GM21737 (cell line): ENCODE results near the gene OLFML3.
"Not testable (repeated sequence)": the region's sequence is repeated elsewhere in the genome, so short reads cannot be mapped to it uniquely, and the experiment has no call there.

Experiments
- ATAC-seq: cut with Tn5 transposase; IDR thresholded peaks from one replicate; pipeline ENCODE4 v1.9.1; 2021; ENCODE audit warnings: mild to moderate bottlenecking, moderate library complexity; ENCODE audit not compliant: unreplicated experiment

The OLFML3 gene

DNA sequence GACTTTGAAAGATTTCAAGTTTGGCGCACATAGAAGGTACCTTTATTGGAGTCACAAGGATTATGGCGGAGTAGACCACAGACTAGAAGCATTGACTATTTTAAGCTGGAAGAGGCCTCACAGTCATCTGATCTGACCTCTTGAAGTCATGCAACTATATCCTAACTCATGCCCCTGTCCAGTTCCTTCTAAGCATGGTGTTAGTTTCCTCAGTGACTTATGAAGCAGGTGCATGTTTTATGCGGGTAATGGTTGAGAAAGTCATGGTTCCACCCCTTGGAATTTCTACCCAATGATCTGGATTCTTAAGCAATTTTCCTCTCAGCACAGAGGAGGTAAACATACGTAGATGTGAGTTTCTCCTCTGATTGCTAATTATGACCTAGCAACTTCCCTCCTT lies 11.7 kb downstream of the OLFML3 start:
- ATAC-seq, result no peak

DNA sequence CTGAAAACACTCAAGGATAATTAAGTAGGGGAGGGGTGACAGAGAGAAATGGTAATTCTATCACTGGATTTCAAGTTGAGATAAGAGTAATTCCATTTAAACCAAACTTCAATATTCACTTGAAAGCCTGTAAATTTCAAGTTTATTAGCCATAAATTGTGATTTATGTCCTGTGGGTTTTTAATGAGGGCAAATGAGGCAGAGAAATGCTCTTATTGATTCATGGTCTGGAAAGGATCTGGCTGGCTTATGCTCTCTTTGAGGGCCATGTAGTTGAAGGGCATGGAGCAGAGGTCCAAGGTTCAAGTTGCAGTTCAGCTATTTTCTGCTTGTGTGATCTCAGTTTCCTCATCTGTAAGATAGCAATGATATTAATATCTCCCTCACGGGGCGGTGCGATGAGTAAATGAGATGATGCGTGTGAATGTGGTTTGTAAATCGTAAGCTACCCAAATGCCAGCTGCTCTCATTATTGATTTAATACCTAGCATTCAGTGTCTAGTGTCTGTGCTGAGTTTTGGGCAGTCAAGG lies 12.3 kb downstream of the OLFML3 start:
- no peak for ATAC-seq

DNA sequence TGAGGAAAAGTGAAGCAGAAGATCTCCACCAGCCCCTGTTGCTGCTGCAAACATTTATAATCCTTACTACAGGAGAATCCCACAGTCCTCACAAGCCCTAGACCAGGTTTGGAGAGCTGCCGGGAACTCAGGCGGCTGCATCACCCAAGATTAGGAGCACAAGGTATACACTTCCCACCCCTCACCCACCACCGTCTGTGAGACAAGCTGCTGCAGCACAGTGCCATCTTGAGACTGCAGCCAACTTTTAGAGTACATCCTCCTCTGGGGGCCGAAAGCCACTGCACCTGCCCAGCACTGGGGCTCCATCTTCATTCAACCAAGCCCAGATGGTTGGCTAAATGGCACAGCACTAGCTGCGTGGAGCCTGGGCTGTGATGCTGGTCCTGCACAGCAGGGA lies 13.8 kb downstream of the OLFML3 start:
- no peak for ATAC-seq

DNA sequence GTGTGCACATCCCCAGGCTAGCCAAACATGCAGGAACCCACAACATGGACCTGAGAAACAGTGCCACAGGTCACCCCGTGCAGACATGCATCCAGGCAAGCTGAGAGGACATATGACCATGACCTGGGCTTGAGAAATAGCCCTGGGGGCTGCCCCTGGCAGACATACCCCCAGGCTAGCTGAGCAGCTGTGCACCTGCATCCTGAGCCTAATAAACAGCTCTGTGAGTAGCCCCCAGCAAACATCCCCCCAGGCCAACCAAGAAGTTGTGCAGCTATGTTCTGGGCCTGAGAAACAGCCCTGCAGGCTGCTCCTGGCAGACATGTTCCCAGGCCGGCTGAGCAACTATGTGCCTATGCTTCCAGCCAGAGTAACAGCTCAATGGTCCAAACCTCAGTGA lies 14.5 kb downstream of the OLFML3 start:
- no peak for ATAC-seq

DNA sequence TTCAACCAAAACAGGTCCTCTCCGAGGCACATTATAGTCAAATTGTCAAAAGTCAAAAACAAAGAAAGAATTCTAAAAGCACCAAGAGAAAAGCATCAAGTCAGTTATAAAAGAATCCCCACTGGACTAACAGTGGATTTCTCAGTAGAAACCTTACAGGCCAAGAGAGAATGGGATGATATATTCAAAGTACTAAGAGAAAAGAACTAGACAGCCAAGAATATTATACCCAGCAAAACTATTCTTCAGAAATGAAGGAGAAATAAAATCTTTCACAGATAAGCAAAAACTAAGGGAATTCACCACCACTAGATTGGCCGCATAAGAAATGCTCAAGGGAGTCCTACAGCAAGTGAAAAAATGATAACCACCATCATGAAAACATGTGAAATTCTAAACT lies 16.1 kb downstream of the OLFML3 start:
- no peak for ATAC-seq

DNA sequence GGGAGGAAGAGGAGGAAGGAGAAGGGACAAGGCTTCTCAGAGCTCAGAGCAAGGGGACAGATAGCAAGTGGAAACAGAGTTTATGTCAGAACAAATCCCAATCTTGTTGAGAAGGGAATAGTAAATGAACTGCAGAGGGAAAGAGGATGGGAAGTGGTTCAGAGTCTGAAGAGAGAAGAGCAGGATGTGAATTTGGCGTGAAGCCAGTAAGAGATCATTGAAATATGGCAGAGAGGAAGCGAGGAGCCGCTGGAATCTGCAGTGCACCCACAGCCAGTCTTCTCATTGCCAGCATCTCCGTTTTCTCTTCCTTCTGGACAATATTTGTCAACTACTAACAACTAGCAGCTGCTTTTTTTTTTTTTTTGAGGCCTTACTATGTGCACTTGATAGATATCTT lies 19.1 kb downstream of the OLFML3 start:
- no peak for ATAC-seq

DNA sequence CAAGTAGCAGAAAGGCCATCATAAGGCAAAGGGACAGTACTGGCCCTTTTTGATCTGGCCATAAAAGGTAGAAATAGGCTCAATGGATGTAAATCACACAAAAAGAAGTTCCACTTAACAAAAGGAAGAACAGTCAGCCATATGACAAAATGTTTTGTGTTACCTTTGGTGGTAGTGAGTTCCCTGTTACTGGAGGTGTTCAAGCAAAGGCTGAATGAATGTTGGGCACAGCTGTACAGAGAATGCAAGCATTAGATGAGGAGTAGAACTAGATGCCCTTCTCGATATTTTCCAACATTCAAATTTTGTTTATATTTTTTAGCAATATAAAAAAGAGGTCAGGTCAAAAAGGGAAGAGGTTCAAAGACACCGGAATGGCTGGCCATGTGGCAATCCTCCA lies 20.0 kb downstream of the OLFML3 start:
- ATAC-seq, result no peak

DNA sequence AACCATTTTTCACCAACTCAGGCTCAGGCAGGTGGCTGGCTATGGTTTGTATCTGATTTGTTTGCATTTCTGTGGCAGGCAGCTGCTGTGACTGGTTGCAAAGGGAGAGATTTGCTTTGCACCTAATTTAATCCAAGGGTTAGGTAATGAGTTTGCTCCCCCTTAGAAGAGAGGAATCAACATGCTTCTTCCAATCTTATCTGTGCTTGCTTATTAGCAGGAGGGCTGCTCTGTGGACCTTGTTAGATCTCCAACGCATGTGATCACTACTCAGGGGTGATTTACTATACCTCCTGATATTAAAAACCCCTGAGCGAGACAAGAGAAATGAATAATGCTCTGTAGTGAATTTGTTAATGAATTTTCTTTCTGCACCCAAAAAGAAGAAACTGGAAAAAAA lies 20.5 kb downstream of the OLFML3 start:
- ATAC-seq, result no peak

DNA sequence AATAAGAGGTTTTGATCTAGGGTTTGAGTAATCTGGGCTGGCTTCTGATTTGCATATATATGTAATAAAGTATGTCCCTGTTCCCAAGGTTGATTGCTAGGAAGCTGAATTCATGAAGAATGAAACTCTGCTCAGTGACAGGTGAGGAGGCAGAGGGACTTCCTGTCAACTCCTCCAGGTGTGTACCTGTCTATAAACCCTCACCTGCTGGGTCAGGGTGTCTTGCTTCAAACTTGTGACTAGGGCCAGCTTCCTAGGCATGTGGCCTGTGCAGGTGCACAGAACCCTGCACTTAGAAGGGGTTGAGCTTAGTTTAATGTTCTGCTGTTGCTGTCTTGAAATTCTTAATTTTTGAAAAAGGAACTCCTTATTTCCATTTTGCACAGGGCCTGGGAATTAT lies 21.1 kb downstream of the OLFML3 start:
- ATAC-seq, result no peak

DNA sequence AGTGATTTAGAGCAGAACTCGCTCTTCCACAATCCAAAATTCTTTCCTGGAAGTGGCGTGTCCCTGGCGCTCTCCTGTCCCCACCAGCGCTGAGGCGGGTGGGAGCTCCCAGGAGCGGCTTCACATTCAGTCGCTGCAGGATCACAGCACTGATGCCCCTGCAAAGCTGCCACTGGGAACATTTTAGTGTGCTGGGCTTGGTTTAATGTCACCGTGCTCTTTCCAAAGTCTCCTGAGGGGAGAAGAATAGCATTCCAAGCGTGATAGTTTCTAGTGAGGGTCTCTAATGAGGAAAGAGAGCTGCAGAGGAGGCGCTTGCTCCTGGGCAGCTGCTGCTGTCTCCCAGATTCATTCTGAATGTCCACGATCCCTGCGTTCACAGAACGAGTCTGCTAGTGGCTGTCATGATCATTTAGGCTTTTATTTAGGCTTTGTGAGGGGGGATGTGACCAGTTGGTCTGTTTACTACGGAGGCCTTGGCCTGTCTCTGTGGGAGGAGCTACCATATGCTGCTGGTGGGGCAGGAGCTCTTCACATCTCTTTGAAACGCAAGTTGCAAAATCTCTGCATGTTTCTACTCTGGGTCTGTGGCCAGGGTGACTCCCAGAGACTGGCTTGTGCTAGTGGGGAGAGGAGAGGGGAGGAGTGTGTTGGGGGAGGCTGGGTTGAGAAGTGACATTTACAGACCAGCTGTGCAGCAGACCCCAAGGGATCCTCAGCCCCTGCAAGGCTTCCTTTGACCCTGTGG lies 23.4 kb downstream of the OLFML3 start:
- no peak for ATAC-seq

DNA sequence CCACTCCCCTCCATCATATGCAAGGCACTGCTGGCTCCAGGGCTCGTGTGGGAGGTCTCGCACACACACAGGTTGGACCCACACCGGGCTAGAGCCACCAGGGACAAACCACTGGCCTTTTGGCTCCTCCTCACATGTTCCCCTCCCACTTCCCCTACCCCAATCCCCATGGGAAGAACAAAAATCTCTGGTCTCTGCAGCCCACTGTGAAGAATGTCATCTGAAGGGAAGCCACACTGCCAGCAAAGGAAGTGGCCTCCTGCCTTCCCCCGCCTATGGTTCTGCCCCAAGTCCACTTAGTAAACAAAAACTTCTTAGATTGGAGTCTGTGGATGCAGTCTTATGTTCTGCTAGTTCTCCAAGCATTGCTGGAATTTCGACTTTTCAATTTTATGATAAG lies 24.2 kb downstream of the OLFML3 start:
- ATAC-seq, result no peak

DNA sequence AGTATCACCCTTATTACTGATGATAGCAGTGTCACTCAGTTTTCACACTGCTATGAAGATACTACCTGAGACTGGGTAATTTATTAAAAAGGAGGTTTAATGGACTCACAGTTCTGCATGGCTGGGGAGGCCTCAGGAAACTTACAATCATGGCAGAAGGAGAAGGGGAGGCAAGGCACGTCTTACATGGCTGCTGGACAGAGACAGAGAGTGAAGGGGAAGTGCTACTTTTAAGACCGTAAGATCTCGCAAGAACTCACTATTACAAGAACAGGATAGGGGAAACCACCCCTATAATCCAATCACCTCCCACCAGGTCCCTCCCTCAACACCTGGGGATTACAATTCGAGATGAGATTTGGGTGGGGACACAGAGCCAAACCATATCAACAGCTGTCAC lies 27.6 kb downstream of the OLFML3 start:
- not testable (repeated sequence) for ATAC-seq

DNA sequence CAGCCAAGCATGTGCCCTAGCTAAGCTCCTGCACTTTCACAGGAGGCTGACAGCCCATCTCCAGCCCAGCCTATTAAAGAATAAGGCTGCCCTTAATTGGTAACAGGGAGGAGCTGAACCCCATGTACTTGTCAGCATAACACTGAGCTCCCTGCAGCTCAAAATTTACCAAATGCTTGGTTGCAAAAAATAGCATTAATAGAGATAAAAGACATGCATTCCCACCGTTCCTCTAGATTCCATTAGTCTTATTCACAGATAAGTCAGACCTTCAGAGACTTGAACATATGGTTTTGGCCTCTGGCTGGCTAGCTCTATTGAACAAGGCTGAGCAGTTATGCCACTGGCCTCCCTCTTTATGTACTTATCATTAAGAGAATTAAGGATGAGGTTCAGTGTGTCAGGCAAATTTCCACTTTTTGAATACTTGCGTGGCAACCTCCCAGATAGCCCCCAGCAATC lies 29.2 kb downstream of the OLFML3 start:
- ATAC-seq, result no peak

DNA sequence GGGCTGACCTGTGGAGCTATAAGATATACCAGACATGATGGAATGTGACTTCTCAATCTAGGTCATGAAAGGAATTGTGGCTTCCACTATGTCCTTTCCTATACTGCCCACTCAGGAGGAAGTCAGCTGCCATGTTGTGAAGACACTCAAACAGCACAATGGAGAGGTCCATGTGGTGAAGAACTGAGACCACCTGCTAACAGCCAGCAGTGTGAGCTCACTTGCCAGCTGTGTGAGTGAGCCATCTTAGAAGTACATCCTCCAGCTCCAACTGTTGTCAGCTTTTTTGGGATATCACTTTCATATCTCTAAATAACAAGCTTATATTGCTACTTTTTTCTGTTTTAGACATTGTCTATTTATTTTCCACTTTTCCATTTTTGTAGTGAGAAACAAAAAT lies 29.7 kb downstream of the OLFML3 start:
- no peak for ATAC-seq

DNA sequence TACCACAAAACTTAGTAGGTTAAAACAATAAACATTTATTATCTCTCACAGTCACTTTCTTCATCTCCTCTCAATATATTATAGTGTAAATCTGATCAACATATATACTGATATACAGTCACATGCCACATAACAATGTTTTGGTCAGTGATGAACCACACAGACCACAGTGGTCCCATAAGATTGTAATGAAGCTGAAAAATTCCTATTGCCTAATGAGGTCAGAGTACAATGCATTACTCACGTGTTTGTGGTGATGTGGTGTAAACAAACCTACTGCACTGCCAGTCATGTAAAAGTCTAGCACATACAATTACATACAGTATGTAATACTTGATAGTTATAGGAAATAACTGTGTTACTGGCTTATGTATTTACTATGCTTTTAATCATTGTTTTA lies 30.1 kb downstream of the OLFML3 start:
- no peak for ATAC-seq

DNA sequence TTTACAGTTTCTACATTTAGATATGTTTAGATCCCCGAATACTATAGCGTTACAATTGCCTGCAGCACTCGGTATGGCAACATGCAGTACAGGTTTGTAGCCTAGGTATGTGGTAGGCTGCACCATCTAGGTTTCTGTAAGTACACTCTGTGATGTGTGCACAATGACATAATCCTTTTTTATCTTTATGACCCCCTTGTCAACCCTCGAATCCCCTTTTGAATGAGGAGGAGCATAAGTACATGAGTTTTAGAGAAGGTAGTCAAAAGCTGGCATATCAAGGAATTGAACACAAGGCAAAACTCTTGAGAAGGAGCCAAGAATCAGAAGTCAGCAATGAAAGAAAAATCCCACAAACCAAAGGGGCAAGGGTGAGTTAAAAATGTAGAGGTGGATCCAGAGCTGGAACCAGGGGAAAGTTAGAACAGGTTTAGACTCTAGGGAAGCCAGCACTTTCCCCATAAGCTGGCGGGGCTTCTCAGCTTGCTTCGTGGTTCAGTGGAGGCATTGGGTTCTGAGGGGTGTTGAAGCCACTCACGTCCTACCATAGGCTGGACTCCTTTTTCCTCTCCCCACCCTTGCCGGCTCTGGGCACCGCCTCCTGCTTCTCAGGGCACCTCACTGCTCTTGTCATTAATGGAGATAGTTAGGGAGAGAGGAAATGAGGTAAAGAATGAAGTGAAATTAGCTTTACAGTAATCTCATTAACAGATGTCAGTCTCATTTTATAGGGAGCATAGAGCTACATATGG lies 31.3 kb downstream of the OLFML3 start:
- no peak for ATAC-seq

DNA sequence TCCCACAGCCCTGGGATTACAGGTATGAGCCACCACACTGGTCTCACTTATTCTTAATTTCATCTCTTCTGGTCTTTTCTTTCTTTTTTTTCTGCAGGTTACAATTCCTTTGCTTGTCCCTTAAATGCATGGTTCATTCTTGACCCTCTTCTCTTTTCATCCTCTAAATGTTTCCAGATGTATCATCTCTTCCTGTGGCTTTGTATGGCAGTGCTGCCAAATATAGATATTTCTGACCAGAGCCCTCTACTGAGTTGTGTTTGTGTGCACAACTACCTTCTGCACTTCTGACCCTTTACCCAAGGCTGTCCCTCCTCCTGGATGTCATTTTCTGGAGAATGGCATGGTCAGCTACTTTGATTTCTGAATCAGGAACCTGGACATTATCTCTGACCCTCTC lies 32.5 kb downstream of the OLFML3 start:
- no peak for ATAC-seq

DNA sequence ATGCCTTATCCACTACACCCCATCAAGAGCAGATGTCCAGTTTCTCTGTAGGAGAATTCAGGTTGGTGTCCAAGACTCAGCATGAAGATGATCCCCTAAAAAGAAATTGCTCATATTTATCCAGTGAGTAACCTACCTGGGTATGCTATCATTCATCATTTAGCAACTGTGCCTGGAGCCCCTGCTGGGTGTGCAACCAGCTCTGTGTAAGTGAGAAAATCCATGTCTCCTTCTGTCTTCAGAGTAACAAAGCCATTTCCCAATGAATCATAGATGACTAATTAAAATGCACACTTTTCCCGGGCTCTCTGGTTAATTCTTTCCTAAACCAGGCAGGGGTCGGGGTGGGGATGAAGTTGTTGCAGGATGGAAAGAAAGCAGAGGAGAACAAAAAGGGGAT lies 35.8 kb downstream of the OLFML3 start:
- ATAC-seq, result no peak

DNA sequence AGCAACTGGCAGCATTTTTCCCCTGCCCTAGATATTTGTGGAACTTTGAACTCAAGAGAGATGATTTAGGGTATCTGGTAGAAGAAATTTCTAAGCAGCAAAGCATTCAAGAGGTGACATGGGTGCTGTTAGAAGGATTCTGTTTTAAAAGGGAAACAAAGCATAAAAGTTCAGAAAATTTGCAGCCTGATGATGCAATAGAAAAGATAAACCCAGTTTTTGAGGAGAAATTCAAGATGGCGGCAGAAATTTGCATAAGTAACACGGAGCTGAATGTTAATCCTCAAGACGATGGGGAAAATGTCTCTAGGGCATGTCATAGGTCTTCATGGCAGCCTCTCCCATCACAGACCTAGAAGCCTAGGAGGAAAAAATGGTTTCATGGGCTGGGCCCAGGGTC lies 40.5 kb downstream of the OLFML3 start:
- ATAC-seq, result not testable (repeated sequence)

DNA sequence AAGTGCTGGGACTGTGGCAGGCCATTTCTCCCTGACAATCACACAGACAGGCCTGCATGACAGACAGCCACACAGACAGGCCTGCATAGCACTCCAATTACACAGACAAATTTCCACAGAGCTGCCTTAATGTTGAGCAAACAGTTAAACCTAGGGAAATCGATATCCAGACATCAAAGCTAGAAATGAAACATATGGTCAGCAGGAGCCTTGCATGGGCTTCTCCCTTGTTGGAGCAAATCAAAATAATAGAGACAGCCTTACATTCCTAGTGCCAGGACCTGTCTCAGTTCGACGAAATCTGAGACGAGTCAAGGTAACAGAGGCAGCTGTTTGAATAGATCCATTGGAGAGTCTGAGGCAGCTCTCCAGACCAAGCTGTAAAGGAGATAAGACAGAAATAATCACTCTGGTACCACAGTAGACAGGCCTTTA lies 42.4 kb downstream of the OLFML3 start:
- ATAC-seq, result no peak

DNA sequence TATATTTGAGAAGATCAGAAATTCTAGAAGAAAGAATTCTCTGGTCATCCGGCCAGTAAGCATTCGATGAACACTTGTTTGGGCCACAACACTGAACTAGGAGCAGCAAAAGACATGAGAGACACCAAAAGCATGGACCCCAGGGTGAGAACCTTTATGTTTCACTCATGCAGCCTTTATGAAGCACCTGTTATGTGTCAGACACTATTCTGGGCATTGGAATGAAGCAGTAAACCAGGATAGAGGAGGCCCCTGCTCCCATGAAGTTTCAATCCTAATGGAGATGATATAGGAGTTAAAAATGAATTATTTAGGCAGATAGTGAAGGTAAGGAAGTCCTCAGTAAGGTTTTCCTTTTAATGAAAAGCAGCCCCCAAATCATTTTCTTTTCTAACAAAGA lies 43.6 kb downstream of the OLFML3 start:
- no peak for ATAC-seq

DNA sequence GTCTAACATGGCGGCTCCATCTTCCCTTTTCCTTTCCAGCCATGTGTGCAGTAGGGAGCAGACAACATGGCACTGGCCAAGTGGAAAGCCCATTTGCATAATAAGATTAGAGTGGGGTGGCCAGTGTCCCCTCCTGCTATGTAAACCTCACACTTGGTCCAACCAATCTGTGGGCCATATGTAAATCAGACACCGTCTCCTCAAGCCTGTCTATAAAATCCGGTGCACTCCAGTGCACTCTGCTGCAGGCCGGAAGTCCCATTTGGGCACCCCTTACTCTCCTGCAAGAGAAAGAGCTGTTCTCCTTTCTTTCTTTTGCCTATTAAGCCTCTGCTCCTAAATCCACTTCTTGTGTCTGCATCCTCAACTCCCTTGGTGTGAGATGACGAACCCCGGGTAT lies 44.1 kb downstream of the OLFML3 start:
- ATAC-seq, result no peak
